OCI-LY7 (cell line): ENCODE data around the gene LIN37.

ENCODE experiments used
- EZH2phosphoT487 ChIP-seq: fragments of 200-600 bp; sonication (generic); IDR thresholded peaks from 2 replicates; pipeline ENCODE4 v1.6.1; 2018; ENCODE audit warnings: low read depth, borderline replicate concordance, mild to moderate bottlenecking, mixed run types, antibody characterized with exemption, low read length, moderate library complexity, mixed read lengths
- TF ChIP-seq, protein P1 (sequence below): fragments of 200-600 bp; sonication (generic); conservative IDR thresholded peaks from 2 replicates; pipeline ENCODE4 v1.5.1; 2014; ENCODE audit warnings: mild to moderate bottlenecking, antibody characterized with exemption, low read length, moderate library complexity, mixed read lengths

DNA sequence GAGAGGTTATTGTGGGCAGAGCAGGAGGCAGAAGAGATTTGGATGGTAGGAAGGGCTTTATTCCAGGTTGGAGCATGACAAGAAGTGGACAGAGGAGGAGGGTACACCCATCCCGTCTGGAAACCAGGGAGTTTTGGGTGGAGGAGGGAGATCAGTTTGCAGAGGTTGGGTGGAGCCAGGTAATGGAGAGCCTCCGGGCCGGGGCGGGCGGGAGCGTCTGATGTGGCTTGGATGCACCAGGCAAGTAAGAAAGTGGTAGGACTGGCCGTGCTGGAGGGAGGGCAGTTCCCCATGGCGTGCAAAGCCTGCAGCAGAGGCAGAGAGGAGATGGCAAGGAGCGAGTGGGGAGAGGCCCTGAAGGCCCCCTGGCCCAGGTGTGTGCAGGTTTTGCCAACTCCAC is 17.0 kb upstream of the LIN37 start:
- TF ChIP-seq, protein P1, sequence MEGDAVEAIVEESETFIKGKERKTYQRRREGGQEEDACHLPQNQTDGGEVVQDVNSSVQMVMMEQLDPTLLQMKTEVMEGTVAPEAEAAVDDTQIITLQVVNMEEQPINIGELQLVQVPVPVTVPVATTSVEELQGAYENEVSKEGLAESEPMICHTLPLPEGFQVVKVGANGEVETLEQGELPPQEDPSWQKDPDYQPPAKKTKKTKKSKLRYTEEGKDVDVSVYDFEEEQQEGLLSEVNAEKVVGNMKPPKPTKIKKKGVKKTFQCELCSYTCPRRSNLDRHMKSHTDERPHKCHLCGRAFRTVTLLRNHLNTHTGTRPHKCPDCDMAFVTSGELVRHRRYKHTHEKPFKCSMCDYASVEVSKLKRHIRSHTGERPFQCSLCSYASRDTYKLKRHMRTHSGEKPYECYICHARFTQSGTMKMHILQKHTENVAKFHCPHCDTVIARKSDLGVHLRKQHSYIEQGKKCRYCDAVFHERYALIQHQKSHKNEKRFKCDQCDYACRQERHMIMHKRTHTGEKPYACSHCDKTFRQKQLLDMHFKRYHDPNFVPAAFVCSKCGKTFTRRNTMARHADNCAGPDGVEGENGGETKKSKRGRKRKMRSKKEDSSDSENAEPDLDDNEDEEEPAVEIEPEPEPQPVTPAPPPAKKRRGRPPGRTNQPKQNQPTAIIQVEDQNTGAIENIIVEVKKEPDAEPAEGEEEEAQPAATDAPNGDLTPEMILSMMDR, result no peak
- TF ChIP-seq EZH2phosphoT487, result no peak
